Stromal cell of bone marrow (primary cell): ENCODE measurements around the gene FBH1.
A peak's percentile ranks its signal among the peaks of the same experiment; 100 is the strongest.
"Not testable (repeated sequence)": the region's sequence is repeated elsewhere in the genome, so short reads cannot be mapped to it uniquely, and the experiment has no call there.

Experiments
- DNase-seq: peaks from one replicate; pipeline ENCODE4 v3.0.0-alpha.2; 2012; ENCODE audit warnings: low read depth

Gene FBH1

DNA sequence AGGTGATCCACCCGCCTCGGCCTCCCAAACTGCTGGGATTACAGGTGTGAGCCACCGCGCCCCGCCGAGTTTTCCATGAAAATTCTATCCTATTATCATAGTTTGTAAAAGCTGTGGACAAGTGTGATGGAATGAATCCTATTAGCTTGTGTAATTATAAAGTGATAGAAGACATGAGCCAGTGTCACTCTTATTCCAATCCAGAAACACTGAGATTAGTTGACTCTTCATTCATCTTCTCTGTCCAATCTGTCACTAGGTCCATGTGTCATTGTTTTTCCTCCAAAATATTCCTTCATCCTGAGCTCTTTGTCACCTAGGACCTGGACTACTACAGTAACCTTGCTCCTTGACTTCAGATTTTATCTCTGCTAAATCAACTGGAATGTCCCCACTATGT is 13.5 kb downstream of the FBH1 start:
- no peak for DNase-seq

DNA sequence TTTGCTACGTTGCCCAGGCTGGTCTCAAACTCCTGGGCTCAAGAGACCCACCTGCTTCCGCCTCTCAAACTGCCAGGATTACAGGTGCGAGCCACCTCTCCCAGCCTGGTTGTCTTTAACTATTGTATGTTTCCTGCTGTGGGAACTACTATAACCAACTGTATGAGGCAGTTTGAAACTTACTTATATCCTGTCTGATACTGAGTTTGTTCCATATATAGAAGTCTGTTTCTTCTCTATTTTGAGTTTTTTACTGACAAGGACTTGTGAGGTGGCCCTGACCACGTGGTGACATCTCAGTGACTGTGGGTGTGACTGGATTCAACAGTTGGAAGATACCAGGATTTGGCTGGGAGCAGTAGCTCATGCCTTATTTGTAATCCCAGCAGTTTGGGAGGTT is 14.2 kb downstream of the FBH1 start:
- no peak for DNase-seq

DNA sequence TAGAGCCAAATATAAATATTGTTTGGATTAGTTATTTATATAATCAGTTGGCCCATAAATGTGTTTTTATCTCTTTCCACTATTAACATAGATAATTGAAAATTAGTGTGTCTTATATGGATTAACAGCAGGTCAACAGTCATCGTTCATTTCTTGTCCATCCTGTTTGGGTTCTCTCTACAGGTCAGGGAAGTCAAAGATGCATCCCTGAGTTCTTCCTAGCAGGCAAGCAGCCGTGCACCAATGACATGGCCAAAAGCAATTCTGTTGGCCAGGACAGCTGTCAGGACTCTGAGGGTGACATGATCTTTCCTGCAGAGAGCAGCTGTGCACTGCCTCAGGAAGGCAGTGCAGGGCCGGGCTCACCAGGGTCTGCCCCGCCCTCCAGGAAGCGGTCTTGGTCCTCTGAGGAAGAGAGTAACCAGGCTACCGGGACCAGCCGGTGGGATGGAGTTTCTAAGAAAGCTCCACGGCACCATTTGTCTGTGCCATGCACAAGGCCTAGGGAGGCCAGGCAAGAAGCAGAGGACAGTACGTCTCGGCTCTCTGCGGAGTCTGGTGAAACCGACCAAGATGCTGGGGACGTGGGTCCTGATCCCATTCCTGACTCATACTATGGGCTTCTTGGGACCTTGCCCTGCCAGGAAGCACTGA is 15.9 kb downstream of the FBH1 start:
- no peak for DNase-seq

DNA sequence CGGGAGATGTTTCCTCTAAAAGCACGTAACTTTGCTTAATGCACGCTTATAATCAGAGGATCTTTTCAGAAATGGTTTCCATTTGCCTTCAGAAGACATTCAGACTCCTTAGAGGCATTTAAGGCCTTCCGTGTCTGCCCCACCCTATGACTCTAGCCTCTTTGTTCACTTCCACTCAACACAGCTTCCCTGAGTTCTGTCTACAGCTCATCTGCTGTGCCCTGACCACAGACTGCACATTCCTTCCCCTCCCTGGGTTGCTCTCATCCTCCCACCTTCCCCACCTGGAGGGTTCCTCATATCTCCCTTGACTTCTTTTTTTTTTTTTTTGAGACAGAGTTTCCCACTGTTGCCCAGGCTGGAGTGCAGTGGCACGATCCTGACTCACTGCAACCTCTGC is 16.6 kb downstream of the FBH1 start:
- DNase-seq, result no peak

DNA sequence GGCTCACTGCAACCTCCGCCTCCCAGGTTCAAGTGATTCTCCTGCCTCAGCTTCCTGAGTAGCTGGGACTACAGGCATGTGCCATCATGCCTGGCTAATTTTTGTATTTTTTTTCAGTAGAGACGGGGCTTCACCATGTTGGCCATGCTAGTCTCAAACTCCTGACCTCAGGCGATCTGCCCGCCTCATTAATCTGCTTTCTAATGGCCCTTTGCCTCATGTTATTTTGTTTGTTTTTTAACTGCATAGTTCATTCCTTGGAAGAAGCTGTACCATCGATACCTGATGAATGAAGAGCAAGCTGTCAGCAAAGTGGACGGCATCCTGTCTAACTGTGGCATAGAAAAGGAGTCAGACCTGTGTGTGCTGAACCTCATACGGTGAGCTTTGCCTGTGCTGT is 18.6 kb downstream of the FBH1 start:
- not testable (repeated sequence) for DNase-seq

DNA sequence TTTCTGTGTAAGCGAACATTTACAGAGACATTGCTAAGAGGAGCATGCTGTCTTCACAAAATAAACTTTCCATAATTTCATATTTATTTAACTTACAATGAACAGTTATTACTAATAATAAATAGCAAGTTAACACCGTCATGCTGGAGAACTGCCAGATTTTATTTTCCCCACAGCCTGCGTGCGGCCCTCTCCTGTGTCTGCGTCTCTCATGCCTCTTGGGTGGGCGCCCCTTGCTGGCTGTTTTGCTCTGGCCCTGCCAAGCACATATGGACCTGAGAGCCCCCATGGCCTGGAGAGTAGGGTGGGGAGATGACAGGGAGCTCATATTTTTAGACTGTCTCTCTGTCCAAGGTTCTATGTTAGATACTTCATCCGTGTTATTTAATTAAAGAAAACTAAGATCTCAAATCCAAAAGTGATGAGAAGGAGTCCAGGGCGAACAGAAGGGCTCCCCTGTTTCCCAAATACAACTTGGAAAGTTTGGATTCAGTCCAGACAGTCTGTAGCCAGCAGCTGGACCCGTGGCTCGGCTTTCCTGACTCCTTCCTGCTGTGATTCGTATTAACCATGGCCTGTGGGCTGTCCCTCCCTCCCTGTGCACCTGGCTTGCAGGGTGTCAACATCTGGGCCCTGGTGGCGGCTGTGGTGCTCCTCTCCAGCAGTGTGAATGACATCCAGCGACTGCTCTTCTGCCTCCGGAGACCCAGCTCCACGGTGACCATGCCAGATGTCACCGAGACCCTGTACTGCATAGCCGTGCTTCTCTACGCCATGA is 20.5 kb downstream of the FBH1 start:
- no peak for DNase-seq

DNA sequence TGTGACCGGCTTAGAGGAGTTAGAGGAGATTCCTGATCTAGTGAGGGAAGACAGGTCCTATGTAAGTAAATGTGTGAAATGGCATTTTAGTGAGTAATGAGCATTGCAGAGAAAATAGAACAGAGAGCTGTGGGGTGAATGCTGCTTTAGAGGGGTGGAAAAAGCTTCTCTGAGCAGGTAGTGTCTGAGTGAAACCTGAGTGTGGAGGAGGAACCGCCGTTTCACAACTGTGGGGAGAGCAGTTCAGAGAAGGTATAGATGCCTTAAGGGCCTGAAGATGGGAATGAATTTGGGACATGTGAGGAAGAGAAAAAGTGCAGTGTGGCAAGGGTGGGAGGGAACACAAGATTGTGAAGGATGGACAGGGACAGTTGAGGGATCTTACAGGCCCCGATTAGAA is 21.6 kb downstream of the FBH1 start:
- DNase-seq, result no peak

DNA sequence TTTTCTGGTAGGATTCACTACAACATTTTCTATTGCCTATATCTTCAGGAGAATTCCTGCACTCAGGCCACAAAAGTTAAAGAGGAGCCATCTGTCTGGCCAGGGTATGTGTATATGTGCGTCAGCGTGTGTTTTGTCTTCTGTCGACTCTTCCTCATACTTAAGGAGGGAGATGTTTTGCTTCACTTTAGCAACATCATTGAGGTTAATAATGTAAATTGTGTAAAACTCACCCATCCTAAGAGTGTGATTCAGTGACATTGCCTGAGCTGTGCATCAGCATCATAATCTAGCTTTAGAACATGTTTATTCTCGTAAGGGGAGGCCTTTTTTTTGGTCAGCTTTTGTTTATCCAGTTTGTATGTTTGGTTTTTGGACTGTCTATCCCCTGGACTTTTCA is 23.7 kb downstream of the FBH1 start:
- DNase-seq, result no peak

DNA sequence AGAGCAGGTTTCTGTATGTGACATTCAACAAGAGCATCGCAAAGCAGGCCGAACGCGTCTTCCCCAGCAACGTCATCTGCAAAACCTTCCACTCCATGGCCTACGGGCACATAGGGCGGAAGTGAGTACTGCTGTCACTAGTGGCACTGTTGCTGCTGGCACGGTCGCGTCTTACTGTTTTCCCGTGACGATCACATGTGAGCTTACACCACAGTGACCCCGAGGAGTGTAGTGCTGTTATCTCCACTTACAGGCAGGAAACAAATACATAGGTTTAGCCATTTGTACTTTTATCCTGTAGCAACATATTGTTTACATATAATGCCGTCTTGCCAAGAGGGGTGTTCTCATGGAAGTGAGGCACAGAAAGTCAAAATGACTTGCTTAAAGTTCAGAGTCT is 25.4 kb downstream of the FBH1 start:
- DNase-seq, result no peak

DNA sequence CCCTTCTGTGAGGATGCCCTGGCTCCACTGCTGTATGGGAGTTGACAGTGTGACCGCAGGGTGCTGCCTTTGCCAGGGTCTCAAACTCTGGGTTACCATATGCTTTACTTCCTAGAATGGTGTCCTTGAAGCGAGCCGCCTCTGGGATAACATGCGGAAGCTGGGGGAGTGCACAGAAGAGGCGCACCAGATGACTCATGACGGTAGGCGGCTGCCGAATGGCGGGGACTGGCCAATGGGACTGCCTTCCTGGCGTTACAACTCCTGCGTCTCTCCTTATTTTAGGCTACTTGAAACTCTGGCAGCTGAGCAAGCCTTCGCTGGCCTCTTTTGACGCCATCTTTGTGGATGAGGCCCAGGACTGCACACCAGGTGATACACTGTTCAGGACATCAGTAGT is 27.3 kb downstream of the FBH1 start:
- DNase-seq, result no peak

DNA sequence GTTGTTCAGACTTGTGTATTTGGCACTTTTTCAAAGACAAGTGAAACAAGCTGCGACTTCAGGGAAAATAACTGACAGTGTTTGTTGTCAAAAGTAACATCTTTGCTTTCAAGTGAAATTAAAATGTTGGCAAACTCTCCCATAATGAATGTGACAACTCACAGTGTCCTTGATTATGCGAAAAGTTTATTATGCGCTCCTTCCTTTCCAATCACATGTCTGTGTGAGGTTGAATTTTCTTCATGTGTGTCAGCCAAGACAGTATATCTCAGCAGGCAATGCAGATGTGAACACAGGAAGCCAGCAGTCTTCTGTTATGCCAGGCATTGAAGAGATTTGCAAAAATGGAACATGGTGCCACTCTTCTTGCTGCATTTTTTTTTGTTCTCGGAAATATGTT is 28.7 kb downstream of the FBH1 start:
- no peak for DNase-seq

DNA sequence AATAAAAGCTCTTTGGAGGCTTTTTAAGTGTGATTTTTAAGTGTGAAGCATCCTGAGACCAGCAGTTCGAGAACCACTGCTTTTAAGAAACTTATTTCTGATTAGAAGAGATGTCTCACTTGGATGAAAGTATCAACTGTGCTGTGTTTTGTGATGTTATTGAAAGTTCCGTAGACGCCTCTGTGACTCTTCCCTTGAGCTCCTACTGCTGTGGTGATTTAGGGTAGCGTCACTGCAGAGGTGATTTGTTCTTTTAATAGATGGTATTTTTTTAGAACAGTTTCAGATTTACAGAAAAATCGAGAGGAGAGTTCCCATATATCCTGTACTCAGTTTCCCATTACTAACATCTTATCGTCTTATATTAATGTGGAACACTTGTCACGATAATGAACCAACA is 29.5 kb downstream of the FBH1 start:
- DNase-seq, result no peak

DNA sequence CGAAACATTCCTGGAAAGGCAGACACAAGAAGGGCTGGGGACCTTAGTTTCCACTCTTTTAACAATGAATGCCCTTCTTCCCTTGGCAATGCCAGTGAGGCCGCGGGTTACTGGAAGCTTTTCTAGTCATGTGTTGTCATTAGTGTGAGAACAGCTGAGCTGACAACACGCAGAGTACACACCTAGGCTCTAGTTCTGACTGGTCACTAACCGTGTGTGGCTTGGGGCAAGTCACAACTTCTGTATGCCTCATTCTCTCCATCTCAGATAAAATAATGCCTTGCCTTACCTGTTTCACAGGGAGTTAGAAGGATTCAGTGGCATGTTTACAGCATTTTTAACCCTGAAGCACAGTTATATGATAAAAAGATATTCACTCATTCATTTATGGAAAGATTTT is 31.7 kb downstream of the FBH1 start:
- DNase-seq, result no peak

DNA sequence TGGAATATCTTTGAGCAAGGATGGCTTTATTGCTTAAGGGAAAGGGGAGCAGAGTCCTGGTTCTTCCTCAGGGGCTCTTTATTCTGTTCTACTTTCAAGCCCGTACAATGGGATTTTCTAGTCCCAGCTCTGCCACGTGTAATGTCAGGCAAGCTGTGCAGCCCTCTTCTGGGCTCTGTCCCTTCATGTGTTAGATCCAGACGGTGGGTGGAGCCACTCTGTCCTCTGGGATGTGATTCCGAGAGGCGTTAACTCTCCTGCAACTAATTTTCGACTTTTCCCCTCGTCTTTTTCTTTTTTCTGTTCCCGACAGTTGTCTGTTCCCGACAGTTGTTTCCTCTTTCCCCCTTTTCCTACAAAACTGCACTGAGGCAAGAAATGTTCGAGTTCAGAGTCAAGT is 34.8 kb downstream of the FBH1 start:
- DNase-seq, result no peak

DNA sequence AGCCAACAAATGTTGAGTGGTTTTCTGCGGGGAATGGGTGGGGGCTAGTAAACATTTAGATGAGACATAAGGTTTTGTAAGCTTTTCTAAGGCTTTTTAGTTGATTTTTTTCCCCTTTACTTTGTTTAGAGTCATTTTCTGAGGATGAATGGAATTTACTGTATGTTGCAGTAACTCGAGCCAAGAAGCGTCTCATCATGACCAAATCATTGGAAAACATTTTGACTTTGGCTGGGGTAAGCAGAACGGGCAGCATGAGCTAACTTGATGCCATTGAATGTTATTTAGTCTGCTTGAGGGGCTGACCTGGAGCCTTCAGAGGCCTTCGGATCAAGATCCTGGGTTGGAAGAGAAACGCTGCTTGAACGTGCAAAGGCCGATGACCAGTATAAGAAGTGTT is 37.3 kb downstream of the FBH1 start:
- DNase-seq, result peak; percentile 81

DNA sequence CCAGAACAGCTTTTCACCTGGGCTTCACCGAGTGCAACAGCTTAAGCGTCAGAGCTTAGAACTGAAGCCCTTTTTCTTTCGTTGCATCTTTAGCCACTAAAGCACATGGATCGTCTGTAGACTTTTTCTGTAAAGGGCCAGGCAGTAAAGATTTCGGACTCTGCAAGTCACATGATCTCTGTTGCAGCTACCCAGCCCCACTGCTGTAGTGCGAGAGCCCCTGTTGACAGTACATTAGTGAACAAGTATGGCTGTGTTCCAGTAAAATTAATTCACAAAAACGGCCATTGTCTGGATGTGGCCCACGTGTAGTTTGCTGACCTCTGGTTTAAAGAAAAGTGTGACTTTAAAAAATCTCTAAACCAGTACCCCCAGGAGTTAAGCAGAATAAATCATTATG is 39.4 kb downstream of the FBH1 start:
- DNase-seq, result no peak

DNA sequence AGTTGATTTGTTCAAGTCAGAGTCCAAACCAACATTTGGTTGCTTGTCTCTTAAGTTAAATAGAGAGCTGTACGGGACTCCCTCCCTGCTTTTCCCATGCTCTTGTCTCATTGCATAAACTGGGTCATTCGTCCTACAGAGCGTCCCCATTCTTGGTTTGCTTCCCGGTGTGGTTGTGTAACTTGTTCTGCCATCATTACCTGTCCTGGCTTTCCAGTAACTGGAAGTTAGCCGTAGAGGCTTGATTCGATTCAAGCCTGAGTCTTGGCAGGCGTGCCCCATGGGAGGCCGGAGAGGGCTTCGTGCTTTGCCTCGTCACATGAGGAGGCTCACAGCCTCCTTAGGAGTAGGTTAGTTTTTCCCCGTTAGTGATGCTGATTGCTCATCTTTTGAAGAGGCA is 40.2 kb downstream of the FBH1 start:
- DNase-seq, result no peak

DNA sequence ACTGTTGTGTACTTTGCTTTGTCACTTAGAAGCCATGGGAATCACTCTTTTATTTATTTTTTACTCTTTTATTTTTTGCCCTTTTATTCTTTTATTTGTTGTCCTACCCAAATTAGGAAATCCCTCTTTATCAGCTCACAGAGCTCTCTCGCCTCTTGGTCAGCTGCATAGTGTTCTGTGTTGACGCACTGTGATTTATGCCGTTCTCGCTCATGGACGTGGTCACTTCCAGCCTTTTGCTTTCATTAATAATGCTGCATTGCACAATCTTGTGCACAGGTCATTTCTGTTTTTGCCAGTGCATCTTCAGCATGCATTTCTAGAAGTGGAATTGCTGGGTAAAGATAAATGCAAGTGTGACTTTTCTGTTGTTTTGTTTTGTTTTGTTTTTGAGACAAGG is 42.3 kb downstream of the FBH1 start:
- no peak for DNase-seq

DNA sequence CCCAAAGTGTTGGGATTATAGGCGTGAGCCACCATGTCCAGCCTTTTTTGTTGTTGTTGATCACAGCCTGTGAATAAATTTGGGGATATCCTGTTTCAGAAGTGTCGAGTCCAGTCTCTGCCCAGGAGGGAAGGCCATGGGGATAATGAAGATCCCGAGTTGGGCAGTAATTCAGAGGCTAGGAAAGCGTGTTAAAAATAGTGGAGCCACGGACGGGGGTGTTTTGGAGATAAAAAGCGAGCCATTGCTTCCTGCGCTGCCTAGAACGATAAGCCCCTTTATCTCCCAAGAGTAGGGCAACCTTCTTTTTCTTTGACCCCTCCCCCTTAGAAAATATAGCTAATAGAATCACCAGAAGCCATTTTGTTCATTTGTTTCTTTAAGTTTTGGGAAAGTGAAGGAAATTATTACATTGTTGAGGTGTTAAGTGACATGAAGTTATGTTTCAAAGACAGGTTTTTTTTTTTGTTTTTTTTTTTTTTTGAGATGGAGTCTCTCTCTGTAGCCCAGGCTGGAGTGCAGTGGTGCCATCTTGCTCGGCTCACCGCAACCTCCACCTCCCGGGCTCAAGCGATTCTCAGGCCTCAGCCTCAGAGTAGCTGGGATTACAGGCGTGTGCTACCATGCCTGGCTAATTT is 44.0 kb downstream of the FBH1 start:
- no peak for DNase-seq

DNA sequence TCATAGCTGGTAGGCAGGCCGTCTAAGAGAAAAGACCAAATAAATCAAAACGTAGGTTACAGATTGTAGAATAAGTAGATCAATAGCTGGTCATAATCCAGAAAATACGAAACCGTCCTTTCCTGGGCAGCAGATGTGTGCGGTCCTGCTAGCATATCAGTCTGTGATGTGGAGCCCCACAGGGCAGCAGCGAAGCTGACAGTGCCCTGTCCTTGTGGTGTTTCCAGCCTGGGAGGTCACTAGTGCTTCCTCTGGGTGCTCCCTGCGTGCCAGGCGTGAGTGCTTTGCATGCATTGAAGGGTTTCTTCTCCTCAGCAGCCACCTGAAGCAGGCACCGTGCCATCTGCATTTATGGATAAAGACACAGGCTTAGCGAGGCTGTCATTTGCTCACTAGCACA is 45.6 kb downstream of the FBH1 start:
- no peak for DNase-seq

DNA sequence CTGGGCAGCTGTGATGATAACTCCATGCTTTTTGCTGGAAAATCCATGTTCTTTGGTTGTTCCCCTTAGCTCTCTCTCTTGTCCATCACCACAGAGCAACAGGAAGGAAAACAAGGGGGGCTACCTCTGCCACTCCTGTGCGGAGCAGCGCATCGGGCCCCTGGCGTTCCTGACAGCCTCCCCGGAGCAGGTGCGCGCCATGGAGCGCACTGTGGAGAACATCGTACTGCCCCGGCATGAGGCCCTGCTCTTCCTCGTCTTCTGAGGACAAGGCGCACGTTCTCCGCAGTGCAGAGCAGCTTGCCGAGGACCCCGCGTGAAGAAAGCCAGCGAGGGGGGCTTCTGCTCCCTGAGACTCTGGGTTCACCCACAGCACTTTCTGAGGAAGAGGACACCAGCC is 47.0 kb downstream of the FBH1 start:
- no peak for DNase-seq

DNA sequence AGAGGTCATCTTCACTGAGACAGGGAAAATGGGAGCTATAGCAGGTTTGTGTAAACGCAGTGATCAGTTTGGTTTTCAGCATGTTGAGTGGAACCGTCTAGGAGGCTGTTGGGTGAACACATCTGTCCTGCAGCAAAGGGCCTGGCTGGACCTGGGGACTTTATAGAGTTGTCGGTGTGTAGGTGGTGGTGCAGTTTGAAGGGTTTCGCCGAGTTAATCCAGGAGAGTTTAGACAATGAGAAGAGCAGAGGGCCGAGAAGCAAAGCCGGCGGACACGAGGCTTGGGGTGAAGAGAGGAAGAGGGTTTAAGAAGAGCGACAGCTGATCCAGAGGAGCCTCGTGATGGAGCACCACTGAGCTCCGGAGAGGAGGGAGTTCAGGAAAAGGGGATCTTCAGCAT is 48.2 kb downstream of the FBH1 start:
- no peak for DNase-seq

DNA sequence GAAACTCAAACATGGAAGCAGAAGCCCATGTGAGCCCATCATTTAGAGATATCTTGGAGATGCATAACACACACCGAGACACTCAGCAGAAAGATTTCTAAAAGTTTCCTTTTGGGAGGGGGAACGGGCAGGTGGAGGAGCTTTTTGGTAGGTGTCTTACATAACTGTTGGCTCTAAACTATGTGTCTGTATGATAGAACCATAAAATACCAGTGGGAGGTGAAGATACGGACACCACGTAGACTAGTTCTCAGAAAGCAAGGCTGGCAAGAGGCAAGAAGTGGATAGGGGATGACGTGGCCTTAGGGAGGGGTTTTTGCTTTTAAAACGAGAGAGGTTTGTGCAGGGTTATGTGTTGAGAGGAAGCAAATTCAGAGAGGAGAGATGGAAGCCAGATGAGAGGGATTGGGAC is 50.8 kb downstream of the FBH1 start:
- DNase-seq, result no peak

DNA sequence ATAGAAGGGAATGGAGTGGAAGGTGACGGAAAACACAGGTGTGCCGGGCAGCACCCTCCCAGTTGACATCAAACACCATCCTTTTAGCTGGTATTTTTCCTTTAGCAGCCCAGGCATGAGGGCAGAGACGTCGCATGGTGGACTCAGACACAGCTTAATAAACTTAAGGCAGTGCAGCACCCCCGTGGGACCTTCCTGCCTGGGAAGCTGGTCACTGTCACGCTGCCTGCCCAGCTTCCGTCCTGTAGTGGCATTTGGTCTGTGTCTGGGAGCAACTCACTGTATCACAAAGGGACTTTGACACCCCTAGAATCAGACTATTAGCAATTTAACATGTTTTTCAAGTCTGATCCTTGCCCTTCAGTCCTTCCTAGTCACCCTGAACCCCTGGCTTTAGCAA is 51.5 kb downstream of the FBH1 start:
- no peak for DNase-seq
